CD4-positive, alpha-beta memory T cell (primary cell): Measurements from ENCODE around the gene WDR59. TPM values are rescaled to one million over a fixed set of nuclear protein-coding genes. Genes with fewer than 3 reads are reported as not detected.
"Not testable (repeated sequence)": the region's sequence is repeated elsewhere in the genome, so short reads cannot be mapped to it uniquely, and the experiment has no call there.

ENCODE experiments used
- CTCF ChIA-PET: fragments of 350-600 bp; sonication (Branson Sonifier 250); formaldehyde crosslinking; loops from one replicate; lab custom pipeline; 2021; ENCODE audit warnings: inconsistent platforms; ENCODE audit not compliant: partially characterized antibody; lab: Charles Lee
- POLR2A ChIA-PET: fragments of 350-600 bp; sonication (Branson Sonifier 250); formaldehyde crosslinking; loops from one replicate; lab custom pipeline; 2021; ENCODE audit not compliant: partially characterized antibody; lab: Charles Lee
- DNase-seq, 5 donors: peaks; one replicate each; pipeline versions ENCODE4 v3.0.0 to v3.0.0-alpha.2; 2020 to 2022; ENCODE audit warnings: mixed read lengths in 1 of 5
- H3K27ac ChIP-seq: one replicate; pipeline ENCODE4 v1.7.0; 2013; ENCODE audit warnings: low read depth, low read length
- H3K27me3 ChIP-seq: 2 replicates; pipeline ENCODE4 v1.7.0; 2013; ENCODE audit warnings: mild to moderate bottlenecking, low read length, moderate library complexity; ENCODE audit not compliant: insufficient read depth
- H3K36me3 ChIP-seq: 2 replicates; pipeline ENCODE4 v1.7.0; 2013; ENCODE audit warnings: mild to moderate bottlenecking, low read length, moderate library complexity; ENCODE audit not compliant: insufficient read depth
- H3K4me1 ChIP-seq: 2 replicates; pipeline ENCODE4 v1.7.0; 2013; ENCODE audit warnings: mild to moderate bottlenecking, low read length, moderate library complexity; ENCODE audit not compliant: insufficient read depth
- H3K4me3 ChIP-seq, 2 donors: one replicate each; pipeline ENCODE4 v1.7.0; 2013; ENCODE audit warnings: low read length in 2 of 2, mild to moderate bottlenecking in 1 of 2
- H3K9me3 ChIP-seq, 2 donors: one replicate each; pipeline ENCODE4 v1.7.0; 2013; ENCODE audit warnings: low read length in 2 of 2, control low read depth in 1 of 2; ENCODE audit not compliant: control insufficient read depth in 1 of 2
- H3K27ac Mint-ChIP-seq, 7 donors: one replicate each; pipeline ENCODE4 v1.8.0; 2020 to 2021; ENCODE audit warnings: mixed read lengths in 7 of 7, mild to moderate bottlenecking in 6 of 7, inconsistent platforms in 3 of 7, moderate library complexity in 3 of 7
- H3K27me3 Mint-ChIP-seq, 2 donors: one replicate each; pipeline ENCODE4 v1.8.0; 2020 to 2021; ENCODE audit warnings: mixed read lengths in 2 of 2
- H3K36me3 Mint-ChIP-seq, 2 donors: one replicate each; pipeline ENCODE4 v1.8.0; 2020 to 2021; ENCODE audit warnings: mixed read lengths in 2 of 2, inconsistent platforms in 1 of 2, mild to moderate bottlenecking in 1 of 2
- H3K4me1 Mint-ChIP-seq, 4 donors: one replicate each; pipeline ENCODE4 v1.8.0; 2020 to 2021; ENCODE audit warnings: mixed read lengths in 4 of 4, mild to moderate bottlenecking in 1 of 4
- H3K4me3 Mint-ChIP-seq, 8 donors: one replicate each; pipeline ENCODE4 v1.8.0; 2020 to 2021; ENCODE audit warnings: mixed read lengths in 8 of 8, mild to moderate bottlenecking in 7 of 8, moderate library complexity in 6 of 8, inconsistent platforms in 3 of 8
- H3K9me3 Mint-ChIP-seq, 8 donors: one replicate each; pipeline ENCODE4 v1.8.0; 2020 to 2021; ENCODE audit warnings: mixed read lengths in 8 of 8, mild to moderate bottlenecking in 5 of 8, inconsistent platforms in 3 of 8, moderate library complexity in 1 of 8
- intact Hi-C: fragments of 100-400 bp; cut with micrococcal nuclease; formaldehyde crosslinking; loops from one replicate; pipeline ENCODE4 v1.15.1; 2023
- polyA plus RNA-seq, 2 donors: library from polyadenylated mRNA; unstranded; fragments of 300-500 nt; fragmentation: Illumina TruSeq; gene quantifications; one replicate each; pipeline ENCODE4 v1.2.3, GENCODE V29; 2021
- total RNA-seq, 2 experiments: library from RNA; stranded (reverse); gene quantifications; one replicate each; pipeline ENCODE4 v1.2.3, GENCODE V29; 2021

WDR59 gene
- total and polyA plus RNA-seq, 4 experiments from 2014 or later = 11.0 to 127 (median 68.2) TPM

- Mint-ChIP-seq H3K4me3 (no peak overlapping the region), H3K27me3 (peaks cover 5 to 7% of the 10 kb centered on the region in 2 donors), H3K36me3 (no peaks in the 10 kb centered on the region), H3K27ac (peak overlapping the region in 1 of 7 donors; percentile 70), H3K9me3 (no peaks in the 10 kb centered on the region), H3K4me1 (peaks cover 0 to 1% (median 0%) of the 10 kb centered on the region in 4 donors)
- no peak overlapping the region for H3K4me3 ChIP-seq
- POLR2A ChIA-PET = no interaction called here
- H3K9me3 ChIP-seq = no peaks in the 10 kb centered on the region
- no peaks in the 10 kb centered on the region for H3K27me3 ChIP-seq
- intact Hi-C loops = no loop called here
- no peaks in the 10 kb centered on the region for H3K36me3 ChIP-seq
- no peak overlapping the region for H3K27ac ChIP-seq
- no peak for DNase-seq
- H3K4me1 ChIP-seq = no peaks in the 10 kb centered on the region
- CTCF ChIA-PET = no interaction called here
Observed at GRCh38 chr16:74844041-74844980, 140.6 kb downstream of the WDR59 start.

GRCh38 chr16:74843381-74844035 is 141.4 kb downstream of the WDR59 start:
- H3K27ac Mint-ChIP-seq, DNase-seq, intact Hi-C loops, H3K4me1 ChIP-seq, H3K27me3 Mint-ChIP-seq, H3K4me3 ChIP-seq, H3K36me3 Mint-ChIP-seq, POLR2A ChIA-PET, H3K27me3 ChIP-seq, H3K9me3 Mint-ChIP-seq, H3K4me3 Mint-ChIP-seq, H3K9me3 ChIP-seq, H3K4me1 Mint-ChIP-seq, H3K27ac ChIP-seq, H3K36me3 ChIP-seq: not testable (repeated sequence)
- CTCF ChIA-PET = interaction anchor here (1.2 kb wide), 1 partner anchor 21 kb away, joined by 3 read pairs; no protein-coding TSS in a partner anchor

GRCh38 chr16:74842413-74842812 is 142.5 kb downstream of the WDR59 start:
- H3K27ac Mint-ChIP-seq = no peak overlapping the region
- ChIA-PET CTCF (interaction anchor here (1.2 kb wide), 1 partner anchor 22 kb away, joined by 3 read pairs; no protein-coding TSS in a partner anchor), POLR2A (no interaction called here)
- intact Hi-C loops = no loop called here
- H3K4me3 ChIP-seq = no peak overlapping the region
- no peaks in the 10 kb centered on the region for H3K36me3 Mint-ChIP-seq
- H3K27ac ChIP-seq = no peak overlapping the region
- peaks cover 4 to 5% of the 10 kb centered on the region in 2 donors for H3K27me3 Mint-ChIP-seq
- peaks cover 0 to 1% (median 0%) of the 10 kb centered on the region in 4 donors for H3K4me1 Mint-ChIP-seq
- no peak overlapping the region for H3K4me3 Mint-ChIP-seq
- H3K9me3 Mint-ChIP-seq = no peaks in the 10 kb centered on the region
- H3K27me3 ChIP-seq = no peaks in the 10 kb centered on the region
- no peaks in the 10 kb centered on the region for H3K9me3 ChIP-seq
- H3K4me1 ChIP-seq = no peaks in the 10 kb centered on the region
- DNase-seq = no peak
- no peaks in the 10 kb centered on the region for H3K36me3 ChIP-seq

- CTCF ChIA-PET = no interaction called here
- H3K27ac Mint-ChIP-seq = no peak overlapping the region
- no peaks in the 10 kb centered on the region for H3K9me3 Mint-ChIP-seq
- Histone ChIP-seq H3K36me3 (no peaks in the 10 kb centered on the region), H3K27me3 (no peaks in the 10 kb centered on the region), H3K4me1 (no peaks in the 10 kb centered on the region), H3K4me3 (no peak overlapping the region), H3K27ac (no peak overlapping the region), H3K9me3 (no peaks in the 10 kb centered on the region)
- no peak for DNase-seq
- peaks cover 4 to 5% of the 10 kb centered on the region in 2 donors for H3K27me3 Mint-ChIP-seq
- H3K4me1 Mint-ChIP-seq = peaks cover 0 to 1% (median 0%) of the 10 kb centered on the region in 4 donors
- no peak overlapping the region for H3K4me3 Mint-ChIP-seq
- intact Hi-C loops = no loop called here
- POLR2A ChIA-PET = no interaction called here
- H3K36me3 Mint-ChIP-seq = no peaks in the 10 kb centered on the region
Observed at GRCh38 chr16:74841904-74842303, 143.0 kb downstream of the WDR59 start.

- no peaks in the 10 kb centered on the region for H3K36me3 Mint-ChIP-seq
- no peak overlapping the region for H3K27ac ChIP-seq
- H3K36me3 ChIP-seq = no peaks in the 10 kb centered on the region
- no peaks in the 10 kb centered on the region for H3K27me3 ChIP-seq
- no peaks in the 10 kb centered on the region for H3K9me3 Mint-ChIP-seq
- peaks cover 0 to 1% (median 0%) of the 10 kb centered on the region in 4 donors for H3K4me1 Mint-ChIP-seq
- H3K4me1 ChIP-seq = no peaks in the 10 kb centered on the region
- POLR2A ChIA-PET = no interaction called here
- H3K9me3 ChIP-seq = no peaks in the 10 kb centered on the region
- no peak for DNase-seq
- no peak overlapping the region for H3K4me3 ChIP-seq
- H3K27ac Mint-ChIP-seq = no peak overlapping the region
- intact Hi-C loops = no loop called here
- CTCF ChIA-PET = no interaction called here
- peaks cover 4 to 5% of the 10 kb centered on the region in 2 donors for H3K27me3 Mint-ChIP-seq
- H3K4me3 Mint-ChIP-seq = no peak overlapping the region
Observed at GRCh38 chr16:74841469-74841868, 143.5 kb downstream of the WDR59 start.

- Histone ChIP-seq H3K4me3 (no peak overlapping the region), H3K9me3 (no peaks in the 10 kb centered on the region), H3K27me3 (no peaks in the 10 kb centered on the region), H3K36me3 (no peaks in the 10 kb centered on the region), H3K4me1 (no peaks in the 10 kb centered on the region), H3K27ac (no peak overlapping the region)
- ChIA-PET POLR2A (no interaction called here), CTCF (interaction anchor here (1.0 to 1.3 kb wide), 2 partner anchors 10 to 26 kb away, joined by 3 to 5 read pairs; no protein-coding TSS in a partner anchor)
- Mint-ChIP-seq H3K27me3 (peaks cover 3% of the 10 kb centered on the region in 2 donors), H3K4me3 (no peak overlapping the region), H3K9me3 (peaks cover 0 to 3% (median 0%) of the 10 kb centered on the region in 8 donors), H3K36me3 (no peaks in the 10 kb centered on the region), H3K4me1 (peaks cover 0 to 1% (median 0%) of the 10 kb centered on the region in 4 donors), H3K27ac (no peak overlapping the region)
- intact Hi-C loops = no loop called here
- no peak for DNase-seq
Observed at GRCh38 chr16:74837056-74837455, 147.9 kb downstream of the WDR59 start.

- Mint-ChIP-seq H3K27me3 (peaks cover 4 to 5% of the 10 kb centered on the region in 2 donors), H3K36me3 (no peaks in the 10 kb centered on the region), H3K9me3 (peaks cover 0 to 7% (median 0%) of the 10 kb centered on the region in 8 donors), H3K4me1 (no peaks in the 10 kb centered on the region), H3K27ac (no peak overlapping the region), H3K4me3 (no peak overlapping the region)
- intact Hi-C loops = no loop called here
- Histone ChIP-seq H3K36me3 (no peaks in the 10 kb centered on the region), H3K4me3 (no peak overlapping the region), H3K27ac (no peak overlapping the region), H3K4me1 (no peaks in the 10 kb centered on the region), H3K27me3 (no peaks in the 10 kb centered on the region), H3K9me3 (no peaks in the 10 kb centered on the region)
- DNase-seq = no peak
- ChIA-PET POLR2A (no interaction called here), CTCF (interaction anchor here (1.3 kb wide), 1 partner anchor 27 kb away, joined by 5 read pairs; no protein-coding TSS in a partner anchor)
Observed at GRCh38 chr16:74836111-74836671, 148.7 kb downstream of the WDR59 start.
